NCI-H748 (cell line): ENCODE results near the gene TGM1.

Experiments
- DNase-seq: peaks from one replicate; lab custom pipeline; 2025; ENCODE audit not compliant: unreplicated experiment; lab: John Stamatoyannopoulos, UW

Gene TGM1

DNA sequence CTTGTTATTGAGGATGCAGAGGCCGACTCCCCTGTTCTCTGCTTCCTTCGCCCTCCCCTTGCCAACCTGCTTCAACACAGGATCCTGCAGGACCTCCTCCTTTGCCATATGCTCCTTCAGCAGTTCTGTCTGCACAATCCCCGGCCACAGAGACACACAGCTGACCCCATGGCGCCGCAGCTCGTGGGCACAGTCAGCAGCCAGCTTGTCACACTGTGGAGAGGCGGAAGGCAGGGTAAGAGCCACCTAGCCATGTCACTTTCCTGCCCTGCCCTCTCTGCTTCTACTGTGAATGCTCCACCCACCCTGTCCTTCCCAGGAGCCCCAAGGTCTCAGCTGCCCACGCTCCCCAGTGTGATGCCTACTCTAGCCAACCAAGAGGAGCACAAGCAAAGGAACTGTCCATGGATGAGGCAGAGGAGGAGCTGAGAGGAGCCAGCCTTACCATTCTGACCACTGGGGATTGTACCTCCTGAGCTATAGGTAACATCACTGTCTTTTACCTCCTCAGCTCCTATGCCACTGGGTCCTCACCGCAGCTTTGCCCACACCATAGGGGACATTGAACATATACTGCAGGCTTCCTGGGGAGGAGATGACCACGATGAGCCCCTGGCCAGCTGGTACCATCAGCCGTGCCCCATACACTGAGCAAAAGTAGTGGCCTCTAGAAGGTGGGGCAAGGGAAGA lies 29.3 kb upstream of the TGM1 start:
- no peak for DNase-seq

DNA sequence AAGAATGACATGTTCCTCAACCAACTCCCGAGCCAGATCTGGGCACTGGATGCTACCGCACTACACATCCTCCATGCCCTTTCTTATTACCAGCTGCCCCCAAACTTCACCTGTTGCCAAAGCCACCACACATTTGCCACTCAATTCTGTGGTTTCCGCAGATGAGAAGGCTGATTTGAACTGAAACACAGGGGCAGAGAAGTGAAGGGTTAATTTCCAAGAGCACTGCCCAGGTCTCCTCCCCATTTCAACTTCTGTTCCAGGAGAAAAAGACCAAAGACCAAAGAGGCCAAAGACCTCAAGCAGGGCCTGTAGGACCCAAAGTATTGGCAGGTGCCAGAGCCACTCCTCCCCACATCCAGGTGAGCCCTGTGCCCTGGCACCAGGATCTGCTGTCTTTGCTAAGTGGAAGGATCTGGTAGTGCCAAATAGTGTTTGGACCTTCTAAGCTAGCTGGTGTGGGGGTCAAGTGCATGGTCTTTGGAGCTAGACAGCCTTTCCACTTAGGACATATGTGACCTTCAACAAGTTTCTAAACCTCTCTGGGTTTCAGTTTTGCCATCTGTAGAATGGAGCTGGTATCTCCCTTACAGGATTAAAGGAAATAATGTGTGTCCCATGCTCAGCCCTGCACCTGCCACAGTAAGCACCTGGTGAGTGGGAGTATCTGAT lies 28.6 kb upstream of the TGM1 start:
- DNase-seq, result no peak

DNA sequence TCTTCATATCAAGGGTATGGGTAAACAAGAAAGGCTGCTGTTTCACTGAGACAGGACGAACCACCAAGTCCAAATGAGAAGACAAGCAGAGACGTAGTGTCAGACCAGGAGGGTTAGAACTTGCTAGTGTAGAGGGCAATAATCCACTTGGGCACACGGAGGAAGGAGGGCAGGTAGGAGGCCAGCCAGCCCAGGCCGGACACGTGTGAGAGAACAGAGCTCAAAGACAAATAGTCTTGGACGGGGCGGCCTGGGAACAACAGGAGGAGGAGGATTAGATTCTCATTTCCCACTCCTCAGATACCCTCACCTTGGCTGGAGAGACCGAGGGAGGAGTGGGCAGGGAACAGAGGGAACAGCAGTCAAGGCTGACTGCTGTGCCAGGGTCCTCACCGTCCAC lies 27.8 kb upstream of the TGM1 start:
- DNase-seq, result no peak

DNA sequence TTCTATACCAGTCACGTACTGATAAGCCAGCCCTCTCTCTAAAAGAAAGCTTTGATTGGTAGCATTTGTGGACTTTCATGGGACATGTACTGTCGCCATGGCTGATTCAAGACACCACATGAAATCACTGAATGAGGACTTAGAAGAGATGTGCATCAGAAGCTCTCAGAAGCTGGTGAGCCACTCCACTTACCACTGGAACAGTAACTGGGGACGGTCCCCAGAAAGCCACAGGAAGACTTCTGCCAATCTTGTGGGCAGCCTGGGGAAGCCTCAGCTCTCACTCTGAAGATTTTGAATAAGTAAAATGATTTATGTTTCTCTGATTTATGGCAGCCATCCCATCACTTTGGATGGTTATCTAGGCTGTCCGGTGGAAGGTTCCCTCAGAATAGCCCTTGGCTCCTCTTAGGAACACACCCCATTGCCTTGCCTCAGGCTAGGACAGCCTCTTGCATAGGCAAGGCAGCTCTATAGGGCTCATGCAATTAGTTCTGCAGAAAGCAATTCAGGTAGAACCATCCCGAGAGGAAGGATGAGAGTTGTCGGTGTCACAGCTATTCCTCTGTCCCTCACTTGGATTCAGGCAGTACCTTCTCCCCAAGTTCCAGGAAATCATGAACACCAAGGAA lies 26.8 kb upstream of the TGM1 start:
- DNase-seq, result no peak

DNA sequence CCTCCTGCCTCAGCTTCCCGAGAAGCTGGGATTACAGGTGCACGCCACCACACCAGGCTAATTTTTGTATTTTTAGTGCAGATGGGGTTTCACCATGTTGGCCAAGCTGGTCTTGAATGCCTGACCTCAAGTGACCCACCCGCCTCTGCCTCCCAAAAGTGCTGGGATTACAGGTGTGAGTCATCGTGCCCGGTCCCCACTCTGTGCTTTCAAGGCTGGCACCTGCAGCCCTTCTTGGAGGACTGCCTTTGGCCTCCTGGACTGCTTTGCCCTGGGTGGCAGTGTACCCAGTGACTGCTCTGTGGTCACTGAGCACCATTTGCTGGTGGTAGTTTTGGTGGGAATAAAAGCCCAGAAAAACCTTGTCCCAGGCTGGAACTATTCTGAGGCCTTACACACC lies 24.0 kb upstream of the TGM1 start:
- no peak for DNase-seq

DNA sequence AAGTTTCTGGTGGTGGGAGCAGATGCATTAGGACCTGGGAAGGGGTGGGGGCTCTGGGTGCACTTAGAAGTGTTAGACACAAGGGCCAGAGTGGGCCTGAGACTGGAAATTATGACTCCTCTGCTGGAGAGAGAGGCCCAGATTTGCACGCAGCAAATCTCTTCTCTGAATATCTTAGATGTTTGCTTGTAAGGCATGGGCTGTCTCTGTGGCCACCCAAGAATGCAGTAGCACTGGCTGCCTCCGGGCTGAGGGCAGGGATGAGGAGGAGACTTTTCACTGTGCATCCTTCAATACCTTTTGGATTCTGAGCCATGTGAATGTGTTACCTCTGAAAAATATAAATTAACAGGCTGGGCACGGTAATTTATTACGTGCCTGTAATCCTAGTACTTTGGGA lies 22.4 kb upstream of the TGM1 start:
- DNase-seq, result no peak

DNA sequence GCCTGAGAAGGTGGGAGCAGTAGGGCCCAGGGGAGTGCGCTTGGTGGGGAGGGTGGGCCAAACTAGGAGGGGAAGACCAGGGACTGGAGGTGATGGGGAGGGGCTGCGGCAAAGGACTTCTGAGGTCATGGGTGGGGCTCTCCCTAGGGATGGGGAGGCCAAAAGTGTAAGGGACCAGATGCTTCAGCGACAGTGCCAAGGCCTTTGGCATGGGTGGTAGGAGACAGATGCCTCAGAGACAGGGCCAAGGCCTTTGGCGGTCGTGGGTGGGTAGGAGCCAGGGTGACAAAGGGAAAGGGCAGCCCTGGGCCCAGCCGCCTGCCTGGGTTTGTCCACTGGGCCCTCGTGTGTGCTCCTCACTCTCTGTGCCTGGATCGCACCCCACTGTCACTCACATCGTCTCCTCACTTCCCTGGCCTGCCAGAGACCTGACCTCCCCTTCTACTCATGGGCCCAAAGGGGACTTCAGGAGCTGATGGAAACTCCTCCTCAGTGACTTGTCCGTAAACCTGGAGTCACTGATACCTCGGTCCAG lies 21.6 kb upstream of the TGM1 start:
- no peak for DNase-seq

DNA sequence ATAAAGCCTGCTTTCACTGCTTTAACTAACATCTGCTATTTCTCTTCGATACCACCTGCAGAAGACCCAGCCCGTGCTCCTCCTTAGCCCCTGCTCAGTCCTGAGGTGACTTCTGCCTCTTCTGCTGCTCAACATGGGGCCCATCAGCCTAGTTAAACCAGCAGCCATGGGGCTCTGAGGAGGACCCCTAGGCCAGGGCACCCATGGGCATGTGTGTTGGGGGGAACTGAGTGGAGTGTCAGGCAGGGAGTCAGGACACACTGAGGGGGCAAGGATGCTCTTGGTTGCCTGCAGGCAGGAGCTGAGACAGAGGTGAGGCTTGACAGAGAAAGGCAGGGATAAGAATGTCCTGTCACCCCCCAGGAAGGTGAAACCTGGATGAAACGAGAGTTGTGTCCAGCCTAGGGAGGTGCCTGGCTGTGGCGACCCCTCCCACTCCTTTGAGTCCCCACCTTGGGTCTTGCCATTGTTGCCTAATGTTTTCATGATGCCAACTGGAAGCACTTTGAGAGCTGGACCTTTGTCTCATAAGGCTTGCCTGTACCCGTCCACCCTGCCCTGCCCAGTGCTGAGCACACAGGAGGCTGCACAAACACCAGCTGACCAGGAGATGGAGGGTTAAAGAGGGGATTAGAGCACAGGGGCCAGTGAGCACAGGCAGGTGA lies 21.0 kb upstream of the TGM1 start:
- DNase-seq, result no peak

DNA sequence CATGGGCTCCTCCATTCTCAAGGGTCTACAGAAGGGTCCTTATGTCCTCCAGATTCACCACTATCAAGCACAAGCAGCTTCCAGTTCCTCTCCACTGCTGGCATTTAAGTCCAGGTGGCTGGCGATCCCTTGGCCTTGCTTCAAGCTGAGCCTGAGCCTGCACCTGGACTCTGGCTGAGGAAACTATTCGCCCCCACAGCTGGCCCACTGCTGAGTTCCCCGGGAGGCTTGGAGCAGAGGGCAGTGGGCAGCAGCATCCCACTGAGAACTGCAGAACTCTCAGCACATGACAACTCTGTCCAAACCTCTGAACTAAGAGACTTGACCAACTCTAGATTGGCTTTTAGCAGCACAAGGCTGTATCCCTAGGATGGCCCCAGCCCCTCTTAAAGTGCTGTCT lies 19.8 kb upstream of the TGM1 start:
- DNase-seq, result no peak

DNA sequence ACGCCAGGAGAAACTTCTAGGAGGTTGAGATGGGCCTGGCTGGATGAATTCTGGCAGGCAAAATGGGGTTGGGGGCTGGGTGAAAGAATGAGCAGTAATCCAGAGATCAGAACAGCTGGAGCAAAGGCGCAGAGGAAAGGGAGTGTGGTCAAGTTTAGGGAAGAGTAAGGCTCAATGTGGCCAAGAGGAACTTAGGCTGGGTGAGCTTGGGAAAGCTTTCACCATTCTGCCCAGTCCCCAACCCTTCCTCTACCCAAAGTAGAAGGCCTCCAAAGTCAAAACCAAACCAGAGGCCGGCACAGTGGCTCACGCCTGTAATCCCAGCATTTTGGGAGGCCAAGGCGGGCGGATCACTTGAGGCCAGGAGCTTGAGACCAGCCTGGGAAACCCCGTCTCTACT lies 18.7 kb upstream of the TGM1 start:
- DNase-seq, result no peak

DNA sequence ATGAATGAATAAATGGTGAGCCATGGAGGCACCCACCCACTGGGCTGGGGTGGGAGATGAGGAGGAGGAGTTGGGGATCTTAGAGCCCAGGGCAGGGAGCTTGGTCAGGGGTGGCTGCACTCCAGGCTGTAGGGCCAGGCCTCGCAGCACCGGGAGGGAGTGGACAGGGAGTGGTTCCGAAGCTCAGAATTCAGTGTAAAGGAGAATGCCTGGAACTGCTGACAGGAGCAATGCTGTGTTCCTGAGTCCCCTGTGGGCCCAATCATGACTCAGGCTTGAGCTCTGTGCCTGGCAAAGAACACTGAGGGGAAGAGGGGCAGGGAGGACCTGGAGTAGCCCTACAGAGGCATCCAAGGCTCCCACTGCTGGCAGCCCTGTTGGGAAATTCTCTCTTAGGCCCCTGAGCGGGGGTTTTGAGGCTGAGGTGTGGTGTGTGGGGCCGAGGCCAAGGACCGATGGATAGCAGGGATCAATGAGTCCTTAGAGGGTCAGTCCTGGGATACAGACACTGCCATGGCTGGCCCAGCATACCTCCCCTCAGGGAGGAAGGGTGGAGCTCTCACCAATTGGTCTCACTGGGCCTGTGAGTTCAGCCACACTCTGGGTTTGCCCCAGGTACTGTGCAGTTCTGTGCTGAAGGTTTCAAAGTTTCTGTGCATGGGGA lies 18.0 kb upstream of the TGM1 start:
- no peak for DNase-seq

DNA sequence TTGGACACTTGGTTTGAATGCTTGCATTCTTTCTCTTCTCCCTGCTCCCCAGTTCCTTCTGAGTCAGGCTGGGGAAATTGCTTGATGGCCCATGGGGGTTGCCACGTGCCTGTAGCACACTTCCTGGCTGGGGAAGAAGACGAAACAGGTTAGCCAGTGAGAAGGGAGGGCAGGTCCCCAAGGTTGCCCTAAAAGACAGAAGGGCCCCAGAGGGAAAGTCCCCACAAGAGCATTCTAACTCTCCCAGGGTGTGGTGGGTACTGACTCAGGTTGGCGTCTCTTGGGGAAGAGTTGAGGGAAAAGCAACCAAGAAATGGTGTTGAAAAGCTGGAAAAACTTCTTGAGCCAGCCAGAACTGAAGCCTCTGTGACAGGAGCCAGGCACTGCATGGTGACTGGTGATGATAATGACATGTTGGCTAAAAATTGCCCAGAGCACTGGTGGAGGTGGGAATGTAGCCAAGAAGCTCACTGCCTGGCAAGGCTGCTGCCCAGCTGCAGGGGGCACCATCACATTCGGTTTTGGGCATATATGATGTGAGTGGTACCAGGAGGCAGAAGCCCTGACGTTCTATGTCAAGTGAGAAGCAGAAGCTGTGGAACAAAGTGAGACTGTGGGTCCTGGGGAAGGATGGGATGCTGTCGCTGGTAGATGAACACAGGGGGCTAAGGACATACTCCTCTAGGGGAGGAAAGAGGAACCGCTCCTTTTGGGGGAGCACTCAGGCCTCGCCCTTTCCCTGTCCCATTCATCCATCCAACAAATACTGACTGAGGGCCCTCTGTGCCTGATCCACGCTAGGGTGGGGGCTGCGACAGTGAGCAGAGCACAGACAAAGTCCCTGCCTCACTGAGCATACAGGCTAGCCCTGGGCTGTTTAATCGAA lies 16.6 kb upstream of the TGM1 start:
- DNase-seq, result peak; percentile 5

DNA sequence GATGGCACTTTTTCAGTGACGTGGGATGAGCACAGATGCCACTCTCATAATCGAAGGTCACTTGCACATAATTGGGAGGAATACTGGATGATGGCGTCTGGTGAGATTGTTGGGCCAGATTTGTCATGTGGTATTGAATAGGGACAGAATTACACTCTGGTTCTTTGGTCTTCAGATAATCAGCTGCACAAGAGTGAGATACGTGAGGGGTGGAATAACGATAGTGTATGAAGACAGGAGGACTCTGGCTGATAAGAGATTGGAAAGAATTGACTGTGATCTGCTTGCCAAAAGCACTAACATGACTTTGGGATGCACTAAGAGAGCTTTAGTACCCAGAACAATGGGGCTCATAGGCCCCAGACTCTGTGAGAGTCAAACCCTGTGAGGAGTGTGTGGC lies 15.4 kb upstream of the TGM1 start:
- no peak for DNase-seq

DNA sequence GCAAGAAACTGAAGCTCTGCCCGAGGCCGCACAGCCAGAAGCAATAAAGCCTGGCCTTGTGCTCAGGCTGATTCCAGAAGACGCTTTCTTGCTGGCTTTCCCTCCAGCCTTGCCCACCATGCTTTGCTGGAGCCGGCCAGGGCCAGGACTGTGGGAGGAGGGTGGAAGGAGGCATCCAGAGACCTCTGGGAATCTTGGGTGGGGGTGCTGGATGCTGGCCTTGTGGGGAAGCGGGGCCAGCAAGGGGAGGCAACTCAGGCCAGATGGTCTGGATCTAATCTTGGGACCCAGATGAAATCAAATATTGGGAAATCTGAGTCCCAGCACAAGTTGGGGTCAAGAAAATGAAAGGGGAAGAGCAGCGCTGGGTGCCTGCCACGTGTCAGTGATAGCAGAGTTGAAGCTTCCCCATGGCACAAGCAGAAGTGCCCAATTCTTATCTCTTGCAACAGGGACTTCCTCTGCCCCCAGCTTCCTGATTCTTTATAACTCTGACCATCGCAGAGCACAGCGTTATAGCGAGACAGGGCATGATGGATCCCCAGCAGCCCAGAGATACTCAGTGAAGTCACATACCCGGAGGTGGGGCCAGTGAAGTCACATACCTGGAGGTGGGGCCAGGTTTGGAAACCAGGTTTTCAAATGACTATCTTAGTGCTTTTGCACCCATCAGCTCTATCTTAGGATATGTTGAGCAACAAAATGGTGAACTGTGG lies 14.8 kb upstream of the TGM1 start:
- DNase-seq, result no peak

DNA sequence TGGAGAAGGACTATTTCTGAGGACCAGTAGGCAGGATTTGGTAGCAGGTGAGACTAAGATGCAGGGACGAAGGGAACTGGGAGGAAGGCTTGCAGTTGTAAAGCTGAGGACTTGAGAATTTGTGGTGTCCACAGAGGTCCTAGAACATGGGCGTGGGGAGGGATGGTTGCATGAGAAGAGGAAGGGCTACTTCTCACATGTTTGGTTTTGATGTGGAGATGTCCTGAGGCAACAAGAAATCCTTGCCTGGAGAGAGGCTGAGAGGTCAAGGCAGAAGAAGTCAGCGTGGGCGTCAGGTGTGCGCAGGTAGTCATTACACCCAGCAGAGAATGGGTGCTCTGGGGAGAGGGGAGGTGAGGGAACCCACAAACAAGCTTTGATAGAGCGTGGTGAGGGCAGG lies 14.1 kb upstream of the TGM1 start:
- DNase-seq, result no peak

DNA sequence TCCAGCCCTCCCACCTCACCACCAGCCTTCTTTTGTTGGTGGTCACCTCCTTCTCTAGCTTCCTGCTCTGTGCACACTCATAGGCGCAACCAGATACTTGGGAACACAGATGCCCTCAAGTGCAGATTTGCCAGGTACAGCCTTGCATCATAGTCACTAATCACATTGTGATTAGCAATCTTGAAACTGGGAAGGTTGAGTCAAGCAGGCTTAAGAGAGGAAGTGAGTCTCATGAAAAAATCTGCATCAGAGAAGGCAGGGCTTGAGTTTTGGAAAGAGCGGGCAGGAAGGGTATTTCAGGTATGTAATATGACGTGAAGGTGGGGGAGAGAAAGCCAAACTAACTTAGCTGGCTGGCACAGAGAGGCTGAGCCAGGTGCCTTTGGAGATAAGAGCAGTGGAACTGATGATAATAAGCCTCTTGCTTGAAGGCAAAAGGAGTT lies 11.1 kb upstream of the TGM1 start:
- DNase-seq, result no peak

DNA sequence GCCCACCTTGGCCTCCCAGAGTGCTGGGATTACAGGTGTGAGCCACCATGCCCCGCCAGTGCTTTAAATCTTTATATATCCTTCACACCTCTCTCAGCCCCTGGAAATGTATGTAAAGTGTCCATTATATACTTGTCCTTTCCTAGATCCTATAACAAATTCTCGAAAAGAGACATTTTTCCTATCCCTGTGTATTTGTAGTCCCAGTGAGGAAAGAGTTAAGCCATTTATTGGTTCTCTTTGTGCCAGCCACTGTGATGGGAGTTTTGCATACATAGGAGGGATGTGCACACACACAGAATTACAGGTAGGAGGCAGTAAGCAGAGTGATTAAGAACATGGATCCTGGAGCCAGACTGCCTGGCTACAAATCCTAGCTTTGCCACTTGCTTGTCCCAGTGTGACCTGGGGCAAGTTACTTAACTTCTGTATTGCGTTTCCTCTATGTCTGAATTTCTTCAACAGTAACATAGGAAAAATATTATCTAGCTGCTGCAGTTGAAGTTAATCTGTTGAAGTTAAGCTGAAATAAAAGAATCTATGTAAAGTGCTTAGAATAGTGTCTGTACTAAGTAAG lies 10.5 kb upstream of the TGM1 start:
- peak; percentile 8 for DNase-seq

DNA sequence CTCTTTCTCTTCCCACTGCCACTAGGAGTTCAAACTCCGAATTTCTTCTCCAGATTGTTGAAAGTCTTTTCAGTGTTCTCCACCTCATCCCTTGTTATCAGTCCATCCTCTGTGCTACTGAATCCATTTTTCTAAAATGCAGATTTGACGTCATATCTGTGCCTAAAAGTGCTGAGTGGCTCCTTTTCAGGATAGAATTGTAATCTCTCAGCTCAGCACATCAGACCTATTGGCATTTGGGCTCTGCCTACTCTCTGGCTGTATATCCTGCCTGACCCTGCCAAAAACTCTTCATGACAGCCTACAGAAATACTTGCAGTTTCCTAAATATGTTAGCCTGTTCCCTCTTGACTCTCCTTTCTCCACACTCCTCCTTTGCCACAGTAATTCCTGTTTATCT lies 9.5 kb upstream of the TGM1 start:
- no peak for DNase-seq

DNA sequence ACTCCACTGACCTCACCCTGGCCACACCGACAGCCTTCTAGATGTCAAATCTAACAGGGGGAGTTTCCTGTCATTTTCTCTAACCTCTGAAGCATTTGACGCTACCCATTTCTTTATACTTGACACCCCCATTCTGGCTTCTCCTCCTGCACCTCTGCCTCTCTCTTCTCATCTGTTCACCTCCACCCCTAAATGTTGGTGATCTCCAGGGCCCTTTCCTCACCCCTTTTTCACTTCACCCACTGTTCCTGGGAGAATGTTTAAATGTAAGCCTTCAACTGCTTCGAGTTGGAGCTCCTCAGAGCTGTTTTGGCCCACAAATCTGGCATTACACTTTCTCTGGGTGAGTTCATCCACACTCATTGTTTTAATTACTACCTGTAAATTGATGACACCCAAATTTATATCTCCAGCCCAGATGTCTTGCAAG lies 8.9 kb upstream of the TGM1 start:
- no peak for DNase-seq
